ENCODE data around the gene GNG7. TPM values are rescaled to one million over a fixed set of nuclear protein-coding genes. Genes with fewer than 3 reads are reported as not detected.

GNG7 gene
- polyA plus RNA-seq (ENCODE audit: insufficient read length) = 2.4 TPM

GRCh38 chr19:2702170-2703076 is at the start of gene GNG7:
Gene GNG7 (minus strand): TSS chr19:2702694. CDS start chr19:2520688, 182,006 bp downstream.
- peak; percentile 85 for DNase-seq

- DNase-seq = no peak
These were observed 48.9 kb upstream of the GNG7 start for GRCh38 chr19:2751438-2751830.

DNA sequence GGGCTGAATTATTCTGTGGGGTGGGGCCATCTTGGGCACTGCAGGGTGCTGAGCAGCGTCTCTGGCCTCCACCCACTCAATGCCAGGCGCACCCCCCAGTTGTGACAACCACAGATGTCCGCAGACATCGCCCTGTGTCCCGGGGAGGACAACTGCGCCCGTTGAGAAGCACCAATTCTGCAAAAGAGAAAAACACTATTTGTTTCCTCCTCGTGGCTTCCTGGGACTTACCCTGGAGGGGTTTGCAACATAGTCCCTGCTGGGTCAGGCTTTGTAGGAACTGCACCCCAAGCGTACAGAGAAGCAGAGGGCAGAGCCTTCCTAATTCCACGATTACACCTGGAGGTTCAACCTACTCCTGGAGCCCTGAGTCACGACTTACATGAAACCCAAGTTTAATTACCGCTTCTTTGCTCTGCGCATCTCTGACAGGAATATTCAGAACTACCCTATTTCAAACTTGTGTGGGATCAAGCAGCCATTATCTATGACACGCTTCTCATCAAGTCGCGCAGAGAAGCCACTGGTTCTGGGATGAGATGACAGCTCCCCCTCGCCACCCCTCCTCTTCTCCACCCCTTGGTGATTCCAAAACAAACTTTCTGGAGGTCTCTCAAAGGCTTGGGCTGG is 48.4 kb upstream of the GNG7 start:
- no peak for DNase-seq

GRCh38 chr19:2747349-2747748 is 44.9 kb upstream of the GNG7 start:
- no peak for DNase-seq

DNA sequence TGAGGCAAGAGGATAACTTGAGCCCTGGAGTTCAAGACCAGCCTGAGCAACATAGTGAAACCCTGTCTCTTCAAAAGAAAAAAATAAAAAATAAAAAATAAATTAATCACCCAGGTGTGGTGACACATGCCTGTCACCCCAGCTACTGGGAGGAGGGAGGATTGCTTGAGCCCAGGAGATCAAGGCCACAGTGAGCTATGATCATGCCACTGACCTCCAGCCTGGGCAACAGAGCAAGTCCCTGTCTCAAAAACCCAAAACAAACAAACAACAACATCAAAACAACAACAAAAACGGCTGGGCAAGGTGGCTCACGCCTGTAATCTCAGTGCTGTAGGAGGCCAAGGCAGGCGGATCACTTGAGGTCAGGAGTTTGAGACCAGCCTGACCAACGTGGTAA is 41.6 kb upstream of the GNG7 start:
- DNase-seq = no peak

DNA sequence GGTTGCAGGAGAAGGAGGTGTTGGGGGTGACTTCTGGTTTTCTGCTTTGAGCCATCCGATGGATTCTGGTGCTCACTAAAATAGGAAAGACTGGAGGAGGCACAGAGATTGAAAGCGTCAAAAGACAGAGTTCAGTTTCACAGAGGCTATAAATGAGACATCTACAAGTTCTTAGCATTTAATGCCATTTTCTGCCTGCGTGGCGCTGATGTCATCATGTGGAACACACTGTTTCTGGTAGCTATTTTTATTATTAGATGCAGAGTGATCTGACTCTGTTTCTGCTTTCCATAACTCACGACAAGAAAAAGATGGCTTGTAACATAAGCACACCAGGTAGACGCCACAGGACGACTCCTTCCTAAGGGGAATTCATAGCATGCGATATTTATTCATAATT is 40.6 kb upstream of the GNG7 start:
- DNase-seq = no peak

DNA sequence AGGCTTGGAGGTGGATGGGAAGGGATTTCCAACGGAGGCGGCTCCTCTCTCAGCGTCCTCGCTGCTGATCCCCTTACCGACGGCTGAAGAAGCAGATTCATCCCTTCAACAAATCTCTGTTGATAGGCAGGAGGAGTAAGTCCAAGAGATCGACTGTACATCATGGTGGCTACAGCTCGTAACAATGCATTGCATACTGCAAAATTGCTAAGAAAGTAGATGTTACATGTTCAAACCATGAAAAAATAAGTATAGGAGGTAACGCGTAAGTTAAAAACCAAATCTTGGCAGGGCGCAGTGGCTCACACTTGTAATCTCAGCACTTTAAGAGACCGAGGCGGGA is 37.8 kb upstream of the GNG7 start:
- DNase-seq = no peak

- peak; percentile 96 for DNase-seq
These were observed 37.3 kb upstream of the GNG7 start, which contains the start of gene SLC39A3 for GRCh38 chr19:2739602-2740313. Gene SLC39A3 (minus strand): TSS chr19:2740017. CDS start chr19:2737257, 2,760 bp downstream.

DNA sequence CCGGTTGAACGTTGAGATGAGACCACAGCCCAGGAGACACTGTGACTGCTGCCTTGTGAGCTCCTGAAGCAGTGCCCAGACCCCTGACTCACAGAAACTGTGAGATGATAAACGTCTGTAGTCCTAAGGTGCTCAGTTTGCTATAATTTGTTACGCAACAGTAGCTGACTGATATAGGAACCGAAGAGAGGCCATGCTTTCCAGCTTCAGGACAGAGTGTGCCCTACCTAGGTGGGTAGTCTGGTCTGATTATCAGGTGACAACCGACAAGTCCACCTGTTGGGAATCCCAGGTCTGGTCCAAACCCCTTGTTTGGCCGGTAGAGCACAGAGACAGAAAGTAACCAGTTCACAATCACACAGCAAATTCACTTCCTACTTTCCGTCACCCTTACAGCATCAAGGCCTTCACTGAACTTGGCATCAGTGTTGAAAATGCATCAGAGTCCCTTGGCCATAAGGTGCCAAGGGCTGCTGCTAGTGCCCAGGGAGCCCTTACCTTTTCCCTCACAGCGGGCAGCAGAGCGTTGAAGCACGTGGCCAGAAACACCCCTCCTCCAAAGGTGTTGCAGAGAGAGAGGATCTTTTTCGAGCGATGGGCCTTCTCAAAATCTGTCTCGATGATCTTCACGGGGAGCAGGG is 34.2 kb upstream of the GNG7 start:
- DNase-seq = no peak

DNA sequence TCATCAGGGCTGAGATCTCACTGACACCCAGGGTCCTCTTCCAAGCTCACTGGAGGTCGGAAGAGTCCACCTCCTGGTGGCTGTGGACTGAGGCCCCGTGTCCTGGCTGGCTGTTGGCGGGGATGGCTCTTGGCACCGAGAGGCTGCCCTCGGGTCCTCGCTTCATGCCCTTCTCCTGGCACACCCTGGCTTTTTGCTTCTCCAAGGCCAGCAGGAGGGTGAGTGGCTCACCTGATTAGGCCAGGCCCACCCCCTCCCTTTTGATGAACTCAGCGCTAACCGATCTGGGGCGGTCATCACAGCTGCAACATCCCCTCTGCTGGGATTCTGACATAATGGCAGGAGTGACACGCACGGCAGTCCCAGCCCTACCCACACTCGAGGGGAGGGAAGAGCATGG is 32.9 kb upstream of the GNG7 start:
- DNase-seq = no peak

DNA sequence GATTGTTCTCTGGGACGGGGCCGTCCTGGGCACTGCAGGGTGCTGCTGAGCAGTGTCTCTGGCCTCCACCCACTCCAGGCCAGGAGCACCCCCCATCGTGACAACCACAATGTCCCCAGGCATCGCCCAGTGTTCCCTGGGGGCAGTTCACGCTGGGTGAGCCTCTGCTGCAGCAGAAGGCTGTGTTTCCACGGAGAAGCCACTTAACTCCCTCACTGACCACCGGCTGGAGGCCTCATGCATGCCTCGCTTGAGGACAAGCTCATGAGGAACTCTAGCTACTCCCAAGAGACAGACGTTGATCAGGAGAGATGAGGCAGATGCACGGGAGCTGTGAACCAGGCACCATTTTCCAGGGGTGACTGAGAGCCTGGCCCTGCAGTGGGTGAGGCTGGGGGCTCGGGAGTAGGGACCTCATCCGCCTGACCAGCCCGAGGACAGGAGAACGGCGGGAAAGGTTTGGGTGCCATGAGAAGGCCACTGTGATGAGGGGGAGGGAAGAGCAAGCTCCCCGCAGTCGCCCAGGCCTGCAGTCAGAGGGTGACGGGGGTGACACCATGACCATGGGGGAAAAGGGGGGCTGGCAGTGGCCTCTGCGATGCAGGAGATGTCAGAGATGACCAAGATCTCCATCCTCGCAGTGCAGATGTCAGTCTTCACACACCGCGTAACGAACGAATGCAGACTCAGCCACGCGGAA is 32.2 kb upstream of the GNG7 start:
- DNase-seq = no peak

DNA sequence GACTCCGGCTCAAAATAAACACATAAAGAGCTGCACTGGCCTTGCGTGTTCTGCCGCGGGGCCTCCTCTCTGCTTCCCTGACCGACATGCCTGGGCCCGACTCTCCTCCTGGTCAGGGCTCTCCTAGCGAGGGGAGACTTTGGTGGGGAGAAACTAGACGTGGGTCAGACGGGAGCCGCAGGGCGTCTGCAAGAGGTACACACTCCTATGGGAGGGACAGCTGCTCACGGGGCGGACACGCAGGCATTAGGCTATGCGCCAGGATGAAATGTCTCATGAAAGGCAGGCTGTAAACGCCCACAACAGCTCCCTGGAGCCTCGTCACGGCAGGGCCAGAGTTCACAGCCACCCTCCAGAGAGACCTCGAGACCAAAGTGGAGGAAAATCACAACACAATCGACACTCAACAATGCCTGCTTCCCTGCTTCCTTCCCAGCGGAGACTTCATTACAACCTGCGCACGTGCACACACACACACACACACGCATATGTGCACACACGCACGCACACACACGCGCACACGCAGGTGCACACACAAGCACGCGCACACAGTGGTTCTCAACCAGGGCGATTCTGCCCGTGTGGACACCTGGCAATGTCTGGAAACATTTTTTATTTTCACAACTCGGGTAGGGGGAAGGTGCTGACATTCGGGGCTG is 31.6 kb upstream of the GNG7 start:
- DNase-seq = no peak

- DNase-seq = no peak
These were observed 30.4 kb upstream of the GNG7 start for GRCh38 chr19:2732883-2733282.

GRCh38 chr19:2732157-2732725 is 29.7 kb upstream of the GNG7 start:
- DNase-seq = no peak

GRCh38 chr19:2731181-2731995 is 28.9 kb upstream of the GNG7 start:
- no peak for DNase-seq

GRCh38 chr19:2729943-2730818 is 27.7 kb upstream of the GNG7 start:
- no peak for DNase-seq

DNA sequence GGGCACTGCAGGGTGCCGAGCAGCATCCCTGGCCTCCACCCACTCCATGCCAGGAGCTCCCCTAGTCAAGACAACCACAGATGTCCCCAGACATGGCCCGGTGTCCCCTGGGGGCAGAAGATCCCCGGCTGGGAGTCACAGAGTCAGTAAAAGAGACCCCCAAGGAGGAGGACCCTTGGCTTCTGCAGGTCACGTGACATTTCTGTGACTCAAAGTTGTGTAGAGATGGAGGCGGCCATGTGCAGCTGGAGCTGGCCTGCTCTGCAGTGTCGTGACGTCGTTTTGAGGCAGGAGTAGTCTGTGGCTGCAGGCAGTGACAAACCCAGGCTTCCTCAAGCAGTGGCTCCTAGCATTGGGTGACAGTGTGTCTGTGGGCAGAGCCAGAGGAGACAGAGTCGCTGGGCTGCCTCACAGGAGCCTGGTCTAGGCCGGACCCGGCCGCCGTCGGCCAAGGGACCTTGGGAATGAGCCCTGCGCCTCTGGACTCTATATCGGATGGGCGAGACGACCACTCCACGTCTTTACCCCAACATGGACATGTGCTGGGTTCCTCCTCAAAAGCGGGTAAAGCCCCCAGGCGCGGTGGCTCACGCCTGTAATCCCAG is 26.4 kb upstream of the GNG7 start:
- DNase-seq = no peak

GRCh38 chr19:2727640-2727944 is 25.1 kb upstream of the GNG7 start:
- DNase-seq = no peak
